SK-N-SH treated with all-trans-retinoic acid at 6 μM for 48 hours (cell line): ENCODE data around the gene ZNF362.

ENCODE experiments used
- ARNTL ChIP-seq: fragments of 450-650 bp; formaldehyde crosslinking; IDR thresholded peaks from 2 replicates; pipeline ENCODE4 v1.5.0; 2020; ENCODE audit warnings: low read depth, mild to moderate bottlenecking, moderate library complexity, borderline replicate concordance
- CREB5 ChIP-seq: fragments of 250-450 bp; sonication (Bioruptor Pico); IDR thresholded peaks from 2 replicates; pipeline ENCODE4 v1.5.1; 2020; ENCODE audit warnings: low read depth, mild to moderate bottlenecking, moderate library complexity
- GLIS3 ChIP-seq: fragments of 250-450 bp; sonication (Bioruptor Pico); IDR thresholded peaks from 2 replicates; pipeline ENCODE4 v1.5.0; 2020; ENCODE audit warnings: mild to moderate bottlenecking, moderate library complexity
- ISL1 ChIP-seq: fragments of 250-450 bp; sonication (Bioruptor Pico); IDR thresholded peaks from 2 replicates; pipeline ENCODE4 v2.1.2; 2022; ENCODE audit warnings: mild to moderate bottlenecking, moderate library complexity
- OSR1 ChIP-seq: fragments of 250-450 bp; sonication (Bioruptor Pico); IDR thresholded peaks from 2 replicates; pipeline ENCODE4 v1.8.0; 2022; ENCODE audit warnings: moderate library complexity, mild to moderate bottlenecking, inconsistent platforms
- TCF4 ChIP-seq: fragments of 250-450 bp; sonication (Bioruptor Pico); IDR thresholded peaks from 2 replicates; pipeline ENCODE4 v1.8.0; 2021; ENCODE audit warnings: mild to moderate bottlenecking, moderate library complexity, borderline replicate concordance
- TOX ChIP-seq: fragments of 250-450 bp; sonication (Bioruptor Pico); IDR thresholded peaks from 2 replicates; pipeline ENCODE4 v1.8.0; 2021; ENCODE audit warnings: mild to moderate bottlenecking, moderate library complexity, borderline replicate concordance
- ZFP3 ChIP-seq: fragments of 250-450 bp; sonication (Bioruptor Pico); IDR thresholded peaks from 2 replicates; pipeline ENCODE4 v1.5.0; 2020; ENCODE audit warnings: mild to moderate bottlenecking, moderate library complexity
- ZFP30 ChIP-seq: fragments of 450-650 bp; formaldehyde crosslinking; IDR thresholded peaks from 2 replicates; pipeline ENCODE4 v1.5.0; 2022; ENCODE audit warnings: mild to moderate bottlenecking, moderate library complexity
- ZNF8 ChIP-seq: fragments of 450-650 bp; formaldehyde crosslinking; IDR thresholded peaks from 2 replicates; pipeline ENCODE4 v1.5.0; 2020; ENCODE audit warnings: mild to moderate bottlenecking, moderate library complexity
- TF ChIP-seq, protein P1 (sequence below): fragments of 250-450 bp; sonication (Bioruptor Pico); IDR thresholded peaks from 2 replicates; pipeline ENCODE4 v1.8.0; 2020; ENCODE audit warnings: mild to moderate bottlenecking, moderate library complexity, borderline replicate concordance

GRCh38 chr1:33277488-33278084 is 21.3 kb downstream of the ZNF362 start:
- no peak for TF ChIP-seq CREB5
- no peak for TF ChIP-seq OSR1
- TF ChIP-seq, protein P1, sequence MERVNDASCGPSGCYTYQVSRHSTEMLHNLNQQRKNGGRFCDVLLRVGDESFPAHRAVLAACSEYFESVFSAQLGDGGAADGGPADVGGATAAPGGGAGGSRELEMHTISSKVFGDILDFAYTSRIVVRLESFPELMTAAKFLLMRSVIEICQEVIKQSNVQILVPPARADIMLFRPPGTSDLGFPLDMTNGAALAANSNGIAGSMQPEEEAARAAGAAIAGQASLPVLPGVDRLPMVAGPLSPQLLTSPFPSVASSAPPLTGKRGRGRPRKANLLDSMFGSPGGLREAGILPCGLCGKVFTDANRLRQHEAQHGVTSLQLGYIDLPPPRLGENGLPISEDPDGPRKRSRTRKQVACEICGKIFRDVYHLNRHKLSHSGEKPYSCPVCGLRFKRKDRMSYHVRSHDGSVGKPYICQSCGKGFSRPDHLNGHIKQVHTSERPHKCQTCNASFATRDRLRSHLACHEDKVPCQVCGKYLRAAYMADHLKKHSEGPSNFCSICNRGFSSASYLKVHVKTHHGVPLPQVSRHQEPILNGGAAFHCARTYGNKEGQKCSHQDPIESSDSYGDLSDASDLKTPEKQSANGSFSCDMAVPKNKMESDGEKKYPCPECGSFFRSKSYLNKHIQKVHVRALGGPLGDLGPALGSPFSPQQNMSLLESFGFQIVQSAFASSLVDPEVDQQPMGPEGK (CRISPR knock-in tag): no peak
- no peak for TF ChIP-seq TCF4
- no peak for TF ChIP-seq ZFP30 (CRISPR knock-in tag)
- no peak for TF ChIP-seq GLIS3 (CRISPR knock-in tag)
- no peak for TF ChIP-seq TOX (CRISPR knock-in tag)
- TF ChIP-seq ARNTL (CRISPR knock-in tag): no peak
- no peak for TF ChIP-seq ZNF8 (CRISPR knock-in tag)
- TF ChIP-seq ZFP3 (CRISPR knock-in tag): no peak
- no peak for TF ChIP-seq ISL1 (CRISPR knock-in tag)
